Muscle of leg (tissue), 11 donors: Measurements from ENCODE around the gene HECTD2. TPM values are rescaled to one million over a fixed set of nuclear protein-coding genes. Genes with fewer than 3 reads are reported as not detected.
"Not testable (repeated sequence)": the region's sequence is repeated elsewhere in the genome, so short reads cannot be mapped to it uniquely, and the experiment has no call there.

Source experiments
- DNase-seq: peaks from one replicate; pipeline ENCODE4 v3.0.0; 2013
- H3K27ac ChIP-seq: one replicate; pipeline ENCODE4 v1.5.1; 2013; ENCODE audit warnings: mild to moderate bottlenecking, low read length, control low read depth
- H3K27me3 ChIP-seq: one replicate; pipeline ENCODE4 v1.6.1; 2013; ENCODE audit warnings: low read length; ENCODE audit not compliant: control insufficient read depth, insufficient read depth
- H3K36me3 ChIP-seq: one replicate; pipeline ENCODE4 v1.6.1; 2013; ENCODE audit warnings: low read length; ENCODE audit not compliant: control insufficient read depth, insufficient read depth
- H3K4me1 ChIP-seq: one replicate; pipeline ENCODE4 v1.6.1; 2013; ENCODE audit warnings: low read length; ENCODE audit not compliant: control insufficient read depth, insufficient read depth
- H3K4me3 ChIP-seq: one replicate; pipeline ENCODE4 v1.5.1; 2013; ENCODE audit warnings: low read length, control low read depth
- H3K9me3 ChIP-seq: replicated peaks from 2 replicates; pipeline ENCODE4 v1.6.1; 2013; ENCODE audit warnings: low read depth, low read length; ENCODE audit not compliant: control insufficient read depth
- WGBS: methylation state at CpG from one replicate; pipeline ENCODE4 v1.1.5; 2013; ENCODE audit warnings: missing lambda C conversion rate; ENCODE audit not compliant: insufficient coverage; 5-methylcytosine and 5-hydroxymethylcytosine counted together
- polyA plus RNA-seq, 8 donors: library from polyadenylated mRNA; unstranded; fragments of 120-200 nt; gene quantifications; one replicate each; pipeline versions ENCODE4 v1.2.1 to v1.2.3, GENCODE V29; 2013; ENCODE audit warnings: inconsistent platforms in 1 of 8, low replicate concordance in 1 of 8; ENCODE audit not compliant: insufficient read length in 8 of 8, insufficient read depth in 1 of 8
- total RNA-seq: library from RNA; stranded (reverse); fragments of 120-200 nt; gene quantifications from one replicate; pipeline ENCODE4 v1.2.4, GENCODE V29; 2013

Gene HECTD2
- total and polyA plus RNA-seq, 9 donors: 11.7 to 17.9 (median 13.5) TPM

GRCh38 chr10:91560827-91561226, 150.7 kb downstream of the HECTD2 start:
- WGBS: 80% methylated on average over 1 of the region's 3 CpGs

DNA sequence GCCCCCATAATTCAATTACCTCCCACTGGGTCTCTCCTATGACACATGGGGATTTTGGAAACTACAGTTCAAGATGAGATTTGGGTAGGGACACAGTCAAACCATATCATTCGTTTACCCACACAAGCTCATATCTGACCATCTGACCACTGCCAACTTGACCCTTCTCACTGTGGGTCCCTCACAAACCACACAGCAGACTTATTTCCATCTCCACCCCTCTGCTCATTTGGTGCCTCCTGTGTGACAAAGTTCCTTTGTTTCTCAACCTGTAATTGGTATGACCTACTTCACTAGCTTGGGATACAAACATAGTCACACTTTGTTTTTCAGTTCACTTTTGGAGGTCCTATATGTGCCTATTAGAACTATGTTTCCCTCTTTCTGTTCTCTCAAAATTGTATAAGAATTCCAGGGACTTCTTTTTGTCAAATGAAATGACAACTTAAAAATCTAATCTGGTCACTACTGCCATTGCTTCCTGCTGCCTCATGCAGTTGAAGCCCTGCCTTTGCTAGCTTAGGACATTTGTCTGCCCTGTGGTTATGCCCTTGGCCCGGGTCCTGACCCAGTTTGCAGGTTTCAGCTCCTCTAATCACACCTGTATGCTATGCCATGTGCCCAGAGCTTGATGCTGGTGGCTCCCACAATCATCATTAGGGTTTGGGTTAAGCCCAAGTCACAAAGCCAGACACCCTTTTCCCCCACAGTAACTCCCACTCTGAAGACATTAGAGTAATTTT, 152.9 kb downstream of the HECTD2 start:
- peaks cover 6% of the 10 kb centered on the region for H3K4me1 ChIP-seq
- no peak overlapping the region for H3K4me3 ChIP-seq
- no peak for DNase-seq
- 81% methylated on average over 2 of the region's 2 CpGs for WGBS
- H3K27ac ChIP-seq: no peak overlapping the region
- H3K36me3 ChIP-seq: no peaks in the 10 kb centered on the region
- H3K9me3 ChIP-seq: no peaks in the 10 kb centered on the region
- no peaks in the 10 kb centered on the region for H3K27me3 ChIP-seq

More at GRCh38 chr10:91560827-91561226, 150.7 kb downstream of the HECTD2 start:
- H3K9me3 ChIP-seq, H3K4me3 ChIP-seq, DNase-seq, H3K36me3 ChIP-seq, H3K27me3 ChIP-seq, H3K27ac ChIP-seq: not testable (repeated sequence)
- H3K4me1 ChIP-seq: peaks cover 15% of the 10 kb centered on the region

- Histone ChIP-seq H3K27me3 (no peaks in the 10 kb centered on the region), H3K4me3 (no peak overlapping the region), H3K4me1 (peaks cover 6% of the 10 kb centered on the region), H3K9me3 (no peaks in the 10 kb centered on the region), H3K36me3 (no peaks in the 10 kb centered on the region), H3K27ac (no peak overlapping the region)
- WGBS: 92% methylated on average over 2 of the region's 3 CpGs
- no peak for DNase-seq
Measured at GRCh38 chr10:91564026-91564425, 153.9 kb downstream of the HECTD2 start.

Other genes starting within 250 kb of the HECTD2 start
- 13.5 TPM for gene PCGF5, start 189.7 kb upstream of the HECTD2 start, total RNA-seq
- 10 to 100 TPM; 13.2 to 22.5 (median 17.6) TPM for gene PCGF5, start 189.7 kb upstream of the HECTD2 start, polyA plus RNA-seq
- 166 TPM for gene PPP1R3C, start 222.7 kb downstream of the HECTD2 start, total RNA-seq
- gene PPP1R3C, start 222.7 kb downstream of the HECTD2 start, polyA plus RNA-seq: 100 to 1,000 TPM in 5 of 8 donors, 10 to 100 TPM in 3; 78.2 to 131 (median 115) TPM